ES-I3 (cell line): ENCODE results near the gene PPIP5K1.

Source experiments
- H3K36me3 ChIP-seq: 2 replicates; pipeline ENCODE4 v1.6.1; 2013; ENCODE audit warnings: mild to moderate bottlenecking, low read length, control low read depth, moderate library complexity; ENCODE audit not compliant: insufficient read depth
- H3K4me1 ChIP-seq: 2 replicates; pipeline ENCODE4 v1.6.1; 2013; ENCODE audit warnings: mild to moderate bottlenecking, control low read depth, low read length; ENCODE audit not compliant: insufficient read depth
- H3K9ac ChIP-seq: 2 replicates; pipeline ENCODE4 v1.6.1; 2013; ENCODE audit warnings: low read depth, mild to moderate bottlenecking, low read length, moderate library complexity
- H3K9me3 ChIP-seq: 2 replicates; pipeline ENCODE4 v1.6.1; 2013; ENCODE audit warnings: mild to moderate bottlenecking, low read length, moderate library complexity; ENCODE audit not compliant: control insufficient read depth, insufficient read depth

PPIP5K1 gene

DNA sequence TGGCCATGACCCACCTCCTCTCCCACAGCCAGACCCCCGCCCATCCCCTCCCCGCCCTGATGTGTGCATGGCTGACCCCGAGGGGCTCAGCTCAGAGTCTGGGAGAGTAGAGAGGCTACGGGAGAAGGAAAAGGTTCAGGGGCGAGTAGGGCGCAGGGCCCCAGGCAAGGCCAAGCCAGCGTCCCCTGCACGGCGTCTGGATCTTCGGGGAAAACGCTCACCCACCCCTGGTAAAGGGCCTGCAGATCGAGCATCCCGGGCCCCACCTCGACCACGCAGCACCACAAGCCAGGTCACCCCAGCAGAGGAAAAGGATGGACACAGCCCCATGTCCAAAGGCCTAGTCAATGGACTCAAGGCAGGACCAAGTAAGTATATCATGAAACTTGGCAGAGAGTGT, 60.9 kb downstream of the PPIP5K1 start:
- Histone ChIP-seq H3K9ac (no peak overlapping the region), H3K36me3 (no peaks in the 10 kb centered on the region; the same call in 1 of the 2 replicates)

GRCh38 chr15:43528542-43529007, 61.4 kb downstream of the PPIP5K1 start:
- no peaks in the 10 kb centered on the region; the same call in 1 of the 2 replicates for H3K36me3 ChIP-seq
- no peak overlapping the region for H3K9ac ChIP-seq
- peaks cover 15% of the 10 kb centered on the region; the same call in 1 of the 2 replicates for H3K4me1 ChIP-seq
- H3K9me3 ChIP-seq: no peaks in the 10 kb centered on the region

More for the DNA sequence above, 60.9 kb downstream of the PPIP5K1 start:
- no peaks in the 10 kb centered on the region for H3K9me3 ChIP-seq
- H3K4me1 ChIP-seq: peaks cover 15% of the 10 kb centered on the region; the same call in 1 of the 2 replicates

DNA sequence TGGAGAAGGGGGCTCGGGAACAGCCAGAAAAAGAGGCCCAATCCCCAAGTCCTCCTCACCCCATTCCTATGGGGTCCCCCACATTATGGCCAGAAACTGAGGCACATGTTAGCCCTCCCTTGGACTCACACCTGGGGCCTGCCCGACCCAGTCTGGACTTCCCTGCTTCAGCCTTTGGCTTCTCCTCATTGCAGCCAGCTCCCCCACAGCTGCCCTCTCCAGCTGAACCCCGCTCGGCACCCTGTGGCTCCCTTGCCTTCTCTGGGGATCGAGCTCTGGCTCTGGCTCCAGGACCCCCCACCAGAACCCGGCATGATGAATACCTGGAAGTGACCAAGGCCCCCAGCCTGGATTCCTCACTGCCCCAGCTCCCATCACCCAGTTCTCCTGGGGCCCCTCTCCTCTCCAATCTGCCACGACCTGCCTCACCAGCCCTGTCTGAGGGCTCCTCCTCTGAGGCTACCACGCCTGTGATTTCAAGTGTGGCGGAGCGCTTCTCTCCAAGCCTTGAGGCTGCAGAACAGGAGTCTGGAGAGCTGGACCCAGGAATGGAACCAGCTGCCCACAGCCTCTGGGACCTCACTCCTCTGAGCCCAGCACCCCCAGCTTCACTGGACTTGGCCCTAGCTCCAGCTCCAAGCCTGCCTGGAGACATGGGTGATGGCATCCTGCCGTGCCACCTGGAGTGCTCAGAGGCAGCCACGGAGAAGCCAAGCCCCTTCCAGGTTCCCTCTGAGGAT, 62.0 kb downstream of the PPIP5K1 start:
- peaks cover 15% of the 10 kb centered on the region; the same call in 1 of the 2 replicates for H3K4me1 ChIP-seq
- no peaks in the 10 kb centered on the region for H3K9me3 ChIP-seq
- H3K9ac ChIP-seq: no peak overlapping the region
- no peaks in the 10 kb centered on the region; the same call in 1 of the 2 replicates for H3K36me3 ChIP-seq

GRCh38 chr15:43527016-43527801, 62.8 kb downstream of the PPIP5K1 start:
- no peaks in the 10 kb centered on the region for H3K9me3 ChIP-seq

GRCh38 chr15:43526261-43526930, 63.6 kb downstream of the PPIP5K1 start:
- no peak overlapping the region for H3K9ac ChIP-seq
- peaks cover 11% of the 10 kb centered on the region; the same call in 1 of the 2 replicates for H3K4me1 ChIP-seq
- H3K36me3 ChIP-seq: no peaks in the 10 kb centered on the region; the same call in 1 of the 2 replicates
- H3K9me3 ChIP-seq: no peaks in the 10 kb centered on the region

More at GRCh38 chr15:43527016-43527801, 62.8 kb downstream of the PPIP5K1 start:
- H3K4me1 ChIP-seq: peaks cover 15% of the 10 kb centered on the region; the same call in 1 of the 2 replicates
- no peaks in the 10 kb centered on the region; the same call in 1 of the 2 replicates for H3K36me3 ChIP-seq
- H3K9ac ChIP-seq: no peak overlapping the region

GRCh38 chr15:43525131-43525530, 64.9 kb downstream of the PPIP5K1 start:
- Histone ChIP-seq H3K4me1 (peaks cover 3% of the 10 kb centered on the region; the same call in 1 of the 2 replicates), H3K36me3 (no peaks in the 10 kb centered on the region; the same call in 1 of the 2 replicates), H3K9ac (no peak overlapping the region), H3K9me3 (no peaks in the 10 kb centered on the region)

DNA sequence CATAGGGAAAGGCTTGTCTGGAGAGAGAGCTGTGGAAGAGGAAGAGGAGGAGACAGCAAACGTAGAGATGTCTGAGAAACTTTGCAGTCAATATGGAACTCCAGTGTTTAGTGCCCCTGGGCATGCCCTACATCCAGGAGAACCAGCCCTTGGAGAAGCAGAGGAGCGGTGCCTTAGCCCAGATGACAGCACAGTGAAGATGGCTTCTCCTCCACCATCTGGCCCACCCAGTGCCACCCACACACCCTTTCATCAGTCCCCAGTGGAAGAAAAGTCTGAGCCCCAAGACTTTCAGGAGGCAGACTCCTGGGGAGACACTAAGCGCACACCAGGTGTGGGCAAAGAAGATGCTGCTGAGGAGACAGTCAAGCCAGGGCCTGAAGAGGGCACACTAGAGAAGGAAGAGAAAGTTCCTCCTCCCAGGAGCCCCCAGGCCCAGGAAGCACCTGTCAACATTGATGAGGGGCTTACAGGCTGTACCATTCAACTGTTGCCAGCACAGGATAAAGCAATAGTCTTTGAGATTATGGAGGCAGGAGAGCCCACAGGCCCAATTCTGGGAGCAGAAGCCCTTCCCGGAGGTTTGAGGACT, 65.7 kb downstream of the PPIP5K1 start:
- Histone ChIP-seq H3K4me1 (no peaks in the 10 kb centered on the region), H3K9me3 (no peaks in the 10 kb centered on the region), H3K9ac (no peak overlapping the region), H3K36me3 (no peaks in the 10 kb centered on the region)

DNA sequence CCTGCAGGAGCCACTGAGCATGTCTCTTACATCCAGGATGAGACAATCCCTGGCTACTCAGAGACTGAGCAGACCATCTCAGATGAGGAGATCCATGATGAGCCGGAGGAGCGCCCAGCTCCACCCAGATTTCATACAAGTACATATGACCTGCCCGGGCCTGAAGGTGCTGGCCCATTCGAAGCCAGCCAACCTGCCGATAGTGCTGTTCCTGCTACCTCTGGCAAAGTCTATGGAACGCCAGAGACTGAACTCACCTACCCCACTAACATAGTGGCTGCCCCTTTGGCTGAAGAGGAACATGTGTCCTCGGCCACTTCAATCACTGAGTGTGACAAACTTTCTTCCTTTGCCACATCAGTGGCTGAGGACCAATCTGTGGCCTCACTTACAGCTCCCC, 66.4 kb downstream of the PPIP5K1 start:
- H3K9ac ChIP-seq: no peak overlapping the region
- H3K36me3 ChIP-seq: no peaks in the 10 kb centered on the region
- peaks cover 6% of the 10 kb centered on the region; the same call in 1 of the 2 replicates for H3K4me1 ChIP-seq

GRCh38 chr15:43522247-43522646, 67.8 kb downstream of the PPIP5K1 start:
- Histone ChIP-seq H3K4me1 (peaks cover 7% of the 10 kb centered on the region; the same call in 1 of the 2 replicates), H3K9ac (no peak overlapping the region), H3K9me3 (no peaks in the 10 kb centered on the region), H3K36me3 (no peaks in the 10 kb centered on the region)

More for the DNA sequence above, 66.4 kb downstream of the PPIP5K1 start:
- H3K9me3 ChIP-seq: no peaks in the 10 kb centered on the region

DNA sequence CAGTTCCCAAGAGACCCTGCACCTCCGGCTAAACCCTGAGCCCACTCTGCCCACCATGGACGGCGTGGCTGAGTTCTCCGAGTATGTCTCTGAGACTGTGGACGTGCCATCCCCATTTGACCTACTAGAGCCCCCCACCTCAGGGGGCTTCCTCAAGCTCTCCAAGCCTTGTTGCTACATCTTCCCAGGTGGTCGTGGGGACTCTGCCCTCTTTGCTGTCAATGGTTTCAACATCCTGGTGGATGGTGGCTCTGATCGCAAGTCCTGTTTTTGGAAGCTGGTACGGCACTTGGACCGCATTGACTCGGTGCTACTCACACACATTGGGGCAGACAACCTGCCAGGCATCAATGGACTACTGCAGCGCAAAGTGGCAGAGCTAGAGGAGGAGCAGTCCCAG, 68.6 kb downstream of the PPIP5K1 start:
- H3K36me3 ChIP-seq: no peaks in the 10 kb centered on the region
- H3K9me3 ChIP-seq: no peaks in the 10 kb centered on the region
- H3K4me1 ChIP-seq: peaks cover 14% of the 10 kb centered on the region; the same call in 1 of the 2 replicates
- H3K9ac ChIP-seq: no peak overlapping the region

DNA sequence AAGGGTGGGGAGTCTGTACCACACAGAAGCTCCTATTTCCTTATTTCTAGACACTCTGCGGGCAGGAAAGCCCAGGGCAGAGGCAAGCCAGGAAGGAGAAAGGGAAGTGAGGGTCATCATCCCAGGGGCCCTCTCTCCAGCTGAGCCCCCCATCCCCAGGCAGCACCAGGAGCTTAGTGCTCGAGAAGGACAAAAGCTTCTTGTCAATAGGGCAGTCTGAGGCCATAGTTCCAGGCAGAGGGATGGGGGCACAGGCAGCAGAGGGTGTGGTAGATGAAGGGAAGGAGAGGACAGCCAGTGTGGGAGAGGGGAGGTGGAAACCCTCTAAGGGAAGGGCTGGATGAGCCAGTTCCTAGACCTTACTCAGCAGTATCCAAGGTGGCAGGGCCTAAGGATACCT, 69.9 kb downstream of the PPIP5K1 start:
- Histone ChIP-seq H3K9me3 (no peaks in the 10 kb centered on the region), H3K4me1 (peaks cover 17% of the 10 kb centered on the region; the same call in 1 of the 2 replicates), H3K9ac (no peak overlapping the region), H3K36me3 (no peaks in the 10 kb centered on the region)

DNA sequence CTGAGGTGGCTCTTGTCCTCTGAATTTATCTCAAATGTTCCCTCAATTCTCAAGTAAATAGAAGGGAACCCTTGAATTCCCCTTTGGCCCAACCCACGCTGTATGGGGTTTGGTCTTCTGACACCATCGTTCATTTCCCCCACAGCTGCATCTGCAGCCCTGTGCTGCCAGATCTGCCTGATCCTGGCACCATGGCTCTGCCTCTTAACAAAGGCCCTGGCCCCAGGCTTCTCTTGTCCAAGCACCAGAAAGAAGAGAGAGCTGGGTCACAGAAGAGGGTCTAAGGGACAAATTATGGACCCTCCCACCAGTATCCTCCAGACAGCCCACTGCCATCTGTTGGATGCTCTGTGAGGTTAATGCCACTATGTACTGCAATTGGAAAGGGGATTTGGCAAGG, 70.8 kb downstream of the PPIP5K1 start:
- H3K36me3 ChIP-seq: no peaks in the 10 kb centered on the region
- no peak overlapping the region; the same call in 1 of the 2 replicates for H3K9ac ChIP-seq
- peaks cover 17% of the 10 kb centered on the region; the same call in 1 of the 2 replicates for H3K4me1 ChIP-seq
- no peaks in the 10 kb centered on the region for H3K9me3 ChIP-seq

DNA sequence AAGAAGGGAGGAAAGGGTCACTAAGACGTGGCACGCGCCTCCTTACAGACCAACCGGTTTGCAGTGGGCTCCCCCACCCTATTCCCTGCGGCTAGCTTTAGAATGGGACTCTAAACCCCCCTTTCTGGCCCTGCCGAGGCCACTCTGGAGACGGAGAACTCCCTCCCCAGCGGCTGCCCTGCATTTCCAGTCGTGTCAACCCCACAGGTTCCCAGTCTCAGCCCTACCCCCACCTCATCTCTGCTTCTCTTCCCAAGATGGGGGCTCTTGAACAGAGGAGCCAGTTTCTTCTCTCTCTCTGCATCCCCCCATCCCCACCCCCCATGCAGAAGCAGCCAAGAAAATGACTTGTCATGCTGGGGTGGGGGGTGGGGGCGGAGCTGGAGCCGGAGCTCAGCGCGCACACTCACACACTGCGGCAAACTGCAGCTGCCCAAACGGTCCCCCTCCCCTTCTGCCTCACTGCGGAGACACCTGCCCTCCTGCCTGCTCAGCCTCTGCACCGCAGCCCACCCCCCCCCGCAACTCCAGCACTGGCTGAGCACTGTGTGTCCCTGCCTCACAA, 71.7 kb downstream of the PPIP5K1 start:
- H3K4me1 ChIP-seq: peaks cover 17% of the 10 kb centered on the region; the same call in 1 of the 2 replicates
- peak overlapping the region; percentile 45; the same call in 1 of the 2 replicates for H3K9ac ChIP-seq
- H3K36me3 ChIP-seq: no peaks in the 10 kb centered on the region
- H3K9me3 ChIP-seq: no peaks in the 10 kb centered on the region
